GM18907 (cell line): ENCODE data around the gene SUZ12.
"Not testable (repeated sequence)": the region's sequence is repeated elsewhere in the genome, so short reads cannot be mapped to it uniquely, and the experiment has no call there.

Experiments
- ATAC-seq: cut with Tn5 transposase; IDR thresholded peaks from one replicate; pipeline ENCODE4 v1.9.1; 2021; ENCODE audit warnings: mild to moderate bottlenecking, moderate library complexity; ENCODE audit not compliant: unreplicated experiment

The SUZ12 gene

DNA sequence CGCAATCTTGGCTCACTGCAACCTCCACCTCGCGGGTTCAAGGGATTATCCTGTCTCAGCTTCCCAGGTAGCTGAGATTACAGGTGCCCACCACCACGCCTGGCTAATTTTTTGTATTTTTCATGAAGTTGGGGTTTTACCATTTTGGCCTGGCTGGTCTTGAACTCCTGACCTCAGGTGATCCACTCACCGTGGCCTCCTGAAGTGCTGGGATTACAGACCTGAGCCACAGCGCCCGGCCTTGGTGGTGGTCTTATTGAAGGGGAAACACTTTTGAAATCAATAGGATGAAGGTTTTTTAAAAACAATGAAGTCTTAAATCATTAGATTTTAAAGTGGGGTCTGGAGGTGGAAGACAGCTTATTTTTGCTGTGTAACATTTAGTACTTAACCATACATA lies 5.6 kb downstream of the SUZ12 start:
- ATAC-seq, result not testable (repeated sequence)

DNA sequence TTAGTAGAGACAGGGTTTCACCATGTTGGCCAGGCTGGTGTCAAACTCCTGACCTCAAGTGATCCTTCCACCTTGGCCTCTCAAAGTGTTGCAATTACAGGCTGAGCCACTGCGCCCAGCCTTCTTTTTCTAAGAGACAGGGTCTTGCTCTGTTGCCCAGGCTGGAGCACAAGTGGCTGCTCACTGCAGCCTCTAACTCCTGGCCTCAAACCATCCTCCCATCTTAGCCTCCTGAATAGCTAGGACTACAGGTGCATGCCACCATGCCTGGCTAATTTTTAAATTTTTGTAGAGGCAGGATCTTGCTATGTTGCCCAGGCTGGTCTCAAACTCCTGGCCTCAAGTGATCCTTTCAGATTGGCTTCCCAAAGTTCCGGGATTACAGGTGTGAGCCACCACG lies 15.1 kb downstream of the SUZ12 start:
- not testable (repeated sequence) for ATAC-seq

DNA sequence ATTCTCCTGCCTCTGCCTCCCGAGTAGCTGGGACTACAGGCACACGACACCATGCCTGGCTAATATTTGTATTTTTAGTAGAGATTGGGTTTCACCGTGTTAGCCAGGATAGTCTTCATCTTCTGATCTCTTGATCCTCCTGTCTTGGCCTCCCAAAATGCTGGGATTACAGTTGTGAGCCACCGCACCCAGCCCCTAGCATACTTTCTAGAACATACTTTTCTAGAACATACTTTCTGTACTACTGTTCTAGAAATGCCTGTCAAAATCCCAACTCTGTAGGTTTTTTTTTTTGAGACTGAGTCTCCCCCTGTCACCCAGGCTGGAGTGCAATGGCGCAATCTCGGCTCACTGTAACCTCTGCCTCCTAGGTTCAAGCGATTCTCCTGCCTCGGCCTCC lies 27.3 kb downstream of the SUZ12 start:
- not testable (repeated sequence) for ATAC-seq

DNA sequence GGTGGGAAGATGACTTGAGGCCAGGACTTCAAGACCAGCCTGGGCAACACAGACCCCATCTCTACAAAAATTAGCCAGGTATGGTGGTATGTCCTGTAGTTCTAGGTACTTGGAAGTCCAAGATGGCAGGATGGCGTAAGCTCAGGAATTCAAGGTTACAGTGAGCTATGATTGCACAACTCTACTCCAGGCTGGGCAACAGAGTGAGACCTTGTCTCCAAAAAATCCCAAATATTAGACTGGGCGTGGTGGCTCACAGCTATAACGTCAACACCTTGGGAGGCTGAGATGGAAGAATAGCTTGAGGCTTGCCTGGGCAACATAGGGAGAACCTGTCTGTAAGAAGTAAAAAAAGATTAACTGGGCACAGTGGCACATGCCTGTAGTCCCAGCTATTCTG lies 30.8 kb downstream of the SUZ12 start:
- no peak for ATAC-seq

DNA sequence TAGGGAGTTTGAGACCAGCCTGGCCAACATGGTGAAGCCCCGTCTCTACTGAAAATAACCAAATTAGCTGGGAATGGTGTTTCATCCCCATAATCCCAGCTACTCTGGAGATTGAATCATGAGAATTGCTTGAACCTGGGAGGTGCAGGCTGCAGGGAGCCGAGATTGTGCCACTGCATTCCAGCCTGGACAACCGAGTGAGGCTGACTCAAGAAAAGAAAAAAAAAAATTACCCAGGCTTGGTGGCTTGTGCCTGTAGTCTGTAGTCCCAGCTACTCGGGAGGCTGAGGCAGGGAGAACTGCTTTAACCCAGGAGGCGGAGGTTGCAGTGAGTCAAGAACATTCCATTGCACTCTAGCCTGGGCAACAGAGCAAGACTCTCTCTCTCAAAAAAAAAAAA lies 33.6 kb downstream of the SUZ12 start:
- ATAC-seq, result not testable (repeated sequence)

DNA sequence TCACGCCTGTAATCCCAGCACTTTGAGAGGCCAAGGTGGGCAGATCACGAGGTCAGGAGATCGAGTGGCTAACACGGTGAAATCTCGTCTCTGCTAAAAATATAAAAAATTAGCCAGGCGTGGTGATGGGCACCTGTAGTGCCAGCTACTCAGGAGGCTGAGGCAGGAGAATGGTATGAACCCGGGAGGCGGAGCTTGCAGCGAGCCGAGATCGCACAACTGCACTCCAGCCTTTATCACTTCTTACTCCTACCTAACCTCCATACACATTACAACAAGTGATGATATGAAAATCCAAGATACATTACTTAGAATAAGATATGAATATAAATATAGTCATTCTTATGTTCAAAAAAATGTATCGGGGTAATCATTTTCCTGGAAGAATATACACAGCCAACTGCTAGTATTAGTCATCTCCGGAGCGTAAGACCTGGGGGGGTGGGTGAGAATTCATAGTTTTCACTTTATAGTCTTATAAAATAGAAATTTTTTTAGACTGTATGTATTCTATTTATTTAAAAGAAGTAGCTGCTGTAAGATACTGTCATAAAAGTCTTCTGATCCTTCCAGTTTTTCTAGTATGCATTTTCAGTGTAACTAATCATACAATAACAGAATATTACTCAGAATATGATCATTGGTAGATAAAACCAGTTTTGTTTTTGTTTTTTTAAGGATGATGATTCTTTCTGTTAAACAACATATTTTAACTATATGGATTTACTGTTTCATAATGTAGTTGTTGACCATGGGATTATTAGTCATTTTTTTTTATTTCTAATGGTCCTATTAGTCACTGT lies 37.7 kb downstream of the SUZ12 start:
- ATAC-seq, result not testable (repeated sequence)

DNA sequence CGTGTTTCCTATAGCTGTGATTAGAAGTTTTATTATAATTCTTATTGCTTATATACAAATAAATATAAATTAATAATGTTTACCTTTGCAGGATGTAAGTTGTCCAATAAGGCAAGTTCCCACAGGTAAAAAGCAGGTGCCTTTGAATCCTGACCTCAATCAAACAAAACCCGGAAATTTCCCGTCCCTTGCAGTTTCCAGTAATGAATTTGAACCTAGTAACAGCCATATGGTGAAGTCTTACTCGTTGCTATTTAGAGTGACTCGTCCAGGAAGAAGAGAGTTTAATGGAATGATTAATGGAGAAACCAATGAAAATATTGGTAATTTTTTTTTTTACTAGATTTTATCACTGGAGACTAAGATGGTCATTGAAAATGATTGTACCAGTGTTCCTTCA lies 38.6 kb downstream of the SUZ12 start:
- not testable (repeated sequence) for ATAC-seq

DNA sequence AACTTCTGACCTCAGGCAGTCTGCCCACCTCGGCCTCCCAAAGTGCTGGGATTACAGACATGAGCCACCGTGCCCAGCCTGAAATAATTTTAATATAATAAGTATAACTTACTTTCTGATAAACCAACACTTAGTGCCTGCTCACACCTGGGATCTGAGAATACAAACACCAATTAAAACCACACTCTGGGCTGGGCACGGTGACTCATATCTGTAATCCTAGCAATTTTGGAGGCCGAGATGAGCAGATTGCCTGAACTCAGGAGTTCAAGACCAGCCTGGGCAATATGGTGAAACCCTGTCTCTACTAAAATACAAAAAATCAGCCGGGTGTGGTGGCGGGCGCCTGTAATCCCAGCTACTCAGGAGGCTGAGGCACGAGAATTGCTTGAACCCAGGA lies 55.0 kb downstream of the SUZ12 start:
- not testable (repeated sequence) for ATAC-seq

DNA sequence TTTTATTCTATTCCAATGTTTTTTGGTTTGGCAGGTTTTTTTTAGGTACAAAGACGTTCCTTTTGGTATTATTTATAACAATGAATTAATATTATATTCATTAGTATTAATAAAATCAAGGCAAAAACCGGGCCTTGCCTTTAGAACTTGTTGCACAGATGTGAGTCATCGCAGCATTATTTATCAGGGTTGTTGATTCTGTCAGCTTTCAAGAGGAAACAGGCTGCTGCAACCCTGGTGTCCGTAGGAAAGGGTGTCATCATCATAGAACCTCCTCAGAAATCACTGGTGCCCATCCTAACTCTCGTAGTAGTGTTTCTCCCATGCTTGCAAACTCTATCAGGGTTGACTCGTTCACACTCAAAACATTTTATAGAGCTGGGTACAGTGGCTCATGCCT lies 60.2 kb downstream of the SUZ12 start:
- no peak for ATAC-seq

DNA sequence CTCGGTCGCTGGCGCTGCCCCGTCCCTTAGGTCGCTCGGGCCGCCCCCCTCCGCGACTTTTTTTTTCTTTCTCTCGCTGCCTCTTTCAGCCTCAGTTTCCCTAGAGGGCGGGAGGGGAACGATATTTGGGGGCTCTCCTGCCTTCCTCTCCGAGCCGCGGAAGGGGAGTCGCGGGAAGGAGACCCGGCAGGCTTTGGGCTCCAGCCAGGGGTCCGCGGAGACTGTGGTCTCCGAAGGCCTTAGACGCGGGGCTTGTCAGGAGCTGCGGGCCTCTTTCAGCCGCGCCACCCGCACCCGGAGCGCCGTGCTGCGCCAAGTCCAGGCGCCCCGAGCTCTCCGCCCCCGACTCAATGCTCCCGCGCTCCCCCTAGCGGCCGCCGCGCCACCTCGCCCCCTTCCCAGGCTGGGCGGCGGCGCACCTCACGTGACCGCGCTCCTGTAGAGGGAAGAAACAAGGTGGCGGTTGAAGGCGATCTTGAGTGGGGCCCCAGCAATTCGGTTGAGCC lies 70.2 kb downstream of the SUZ12 start, which contains the start of gene LRRC37B:
TSS of gene LRRC37B (plus strand) at position 427 of the 506 bp plus-strand sequence. CDS start 14,010 bp downstream, outside the sequence.
- ATAC-seq, result peak; percentile 83

DNA sequence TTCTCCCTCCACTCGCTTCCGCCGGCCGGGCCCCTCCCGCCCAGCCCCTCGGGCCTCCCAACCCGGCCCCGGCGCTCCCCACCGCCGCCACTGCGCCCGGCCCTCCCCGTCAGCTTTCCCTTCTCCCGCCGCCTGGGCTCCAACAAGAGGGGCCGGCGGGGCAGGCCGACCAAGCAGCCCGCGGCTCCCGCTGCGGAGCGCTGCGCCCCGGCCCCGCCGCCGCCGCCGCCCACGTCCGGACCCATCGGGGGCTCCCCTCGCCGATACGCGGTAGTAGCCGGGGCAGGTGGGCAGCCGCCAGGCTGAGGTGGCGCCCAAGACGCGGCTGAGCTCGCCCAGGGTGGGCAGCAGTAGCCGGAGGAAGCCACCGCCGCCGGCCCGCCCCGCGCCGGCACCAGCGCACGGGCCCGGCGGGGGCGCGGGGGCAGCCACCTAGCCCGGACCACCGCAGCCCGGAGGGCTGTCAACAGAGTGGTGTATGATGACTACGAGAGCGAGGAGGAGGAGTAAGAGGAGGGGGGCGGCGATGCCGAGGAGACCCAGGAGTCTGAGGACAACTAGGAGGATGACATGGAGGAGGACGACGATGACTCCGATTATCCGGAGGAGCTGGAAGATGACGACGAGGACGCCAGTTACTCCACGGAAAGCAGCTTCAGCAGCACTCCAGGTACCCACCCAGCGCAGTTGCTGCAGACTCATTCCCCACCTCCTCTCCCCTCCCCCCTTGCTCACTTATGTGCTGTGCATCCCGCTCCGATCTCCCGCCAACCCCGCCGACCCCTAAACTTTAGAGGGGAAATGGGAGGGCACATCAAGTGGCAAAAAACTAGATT lies 70.9 kb downstream of the SUZ12 start:
- peak; percentile 50 for ATAC-seq

DNA sequence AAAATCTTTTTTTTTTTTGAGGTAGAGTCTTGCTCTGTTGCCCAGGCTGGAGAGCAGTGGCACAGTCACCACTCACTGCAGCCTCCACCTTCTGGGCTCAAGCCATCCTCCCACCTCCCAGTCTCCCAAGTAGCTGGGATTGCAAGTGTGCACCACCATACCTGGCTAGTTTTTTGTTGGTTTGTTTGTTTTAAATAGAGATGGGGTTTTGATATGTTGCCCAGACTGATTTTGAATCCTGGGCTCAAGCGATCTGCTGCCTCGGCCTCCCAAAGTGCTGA lies 72.4 kb downstream of the SUZ12 start:
- no peak for ATAC-seq

DNA sequence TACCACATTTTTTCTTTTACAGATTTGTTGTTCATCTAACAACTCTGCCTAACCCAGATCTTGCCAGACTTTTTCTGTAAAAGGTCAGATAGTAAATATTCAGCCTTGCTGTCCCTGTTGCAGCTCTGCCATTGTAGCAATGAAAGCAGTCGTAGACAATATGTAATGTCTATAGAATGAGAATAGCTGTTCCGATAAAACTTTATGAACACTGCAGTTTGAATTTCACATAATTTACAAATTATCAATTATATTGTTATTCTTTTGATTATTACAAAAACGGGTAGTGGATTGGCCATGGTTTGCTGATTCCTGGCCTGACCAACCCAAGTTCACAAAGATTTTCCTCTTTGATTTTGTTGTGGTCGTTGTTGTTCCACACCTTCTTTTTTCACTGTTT lies 73.3 kb downstream of the SUZ12 start:
- no peak for ATAC-seq

DNA sequence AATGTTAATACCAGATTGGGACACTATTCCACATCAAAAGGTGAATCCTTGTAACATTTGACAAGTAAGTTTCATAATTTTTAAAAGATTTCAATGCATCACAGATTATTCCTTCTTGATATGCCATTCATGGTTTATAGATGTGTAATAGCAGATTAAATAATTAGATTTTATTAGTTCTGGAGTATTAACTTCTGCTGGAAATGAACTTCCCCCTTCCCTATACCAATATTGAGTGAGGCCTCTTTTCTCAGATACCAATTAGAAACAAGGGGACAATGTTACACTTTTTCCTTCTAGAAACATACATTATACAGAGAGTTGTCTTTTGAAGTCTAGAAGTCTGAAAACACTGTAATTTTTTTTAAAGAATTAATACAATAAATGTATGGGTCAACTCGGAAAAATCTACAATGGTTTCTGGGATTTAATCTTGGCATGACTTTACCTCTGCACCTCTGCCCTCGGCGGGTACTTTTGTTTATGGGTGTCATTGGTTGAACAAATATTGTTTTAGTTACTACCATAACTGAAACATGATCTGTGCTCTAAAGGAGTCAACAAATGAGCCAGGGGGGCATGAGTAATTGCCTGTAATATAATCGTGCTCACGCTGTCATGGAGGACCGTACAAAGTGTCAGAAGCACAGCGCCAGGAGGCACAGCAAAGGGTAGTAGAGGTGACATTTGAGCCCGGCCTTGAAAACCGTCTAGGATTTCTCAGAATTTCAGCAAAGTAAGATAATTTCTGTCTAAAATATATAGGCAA lies 78.6 kb downstream of the SUZ12 start:
- ATAC-seq, result no peak

DNA sequence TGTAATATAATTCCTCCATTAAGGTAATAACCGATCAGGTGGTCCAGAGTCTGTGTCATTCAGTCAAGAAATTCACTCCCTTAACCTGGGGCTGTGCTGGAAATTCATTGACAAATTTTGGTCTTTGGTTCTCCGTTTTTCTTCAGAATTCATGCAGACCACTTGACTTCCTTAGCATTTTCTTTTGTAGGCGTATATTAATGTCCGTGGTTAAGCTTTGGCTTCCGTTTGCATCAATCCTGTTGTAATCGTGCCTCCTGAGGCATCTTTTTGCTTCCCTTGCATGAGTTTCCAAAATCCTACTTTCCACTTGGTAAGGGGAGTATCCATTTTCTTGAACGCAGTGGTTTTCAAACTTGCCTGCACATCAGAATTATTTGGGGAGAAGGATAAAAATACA lies 79.4 kb downstream of the SUZ12 start:
- no peak for ATAC-seq

DNA sequence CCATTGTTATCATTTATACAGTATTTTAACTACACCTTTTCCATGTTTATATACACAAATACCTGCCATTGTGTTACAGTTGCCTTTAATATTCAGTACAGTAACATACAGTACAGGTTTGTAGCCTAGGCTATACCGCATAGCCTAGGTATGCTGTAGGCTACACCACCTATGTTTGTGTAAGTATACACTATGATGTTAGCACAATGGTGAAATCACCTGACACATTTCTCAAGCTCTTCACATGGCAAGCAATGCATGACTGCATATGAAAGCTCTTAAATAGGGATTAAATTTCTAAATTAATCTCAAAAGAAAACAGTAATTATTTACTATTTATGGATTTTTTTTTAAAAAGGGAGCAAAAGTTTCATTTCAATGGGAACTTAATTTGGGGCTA lies 82.4 kb downstream of the SUZ12 start:
- no peak for ATAC-seq

DNA sequence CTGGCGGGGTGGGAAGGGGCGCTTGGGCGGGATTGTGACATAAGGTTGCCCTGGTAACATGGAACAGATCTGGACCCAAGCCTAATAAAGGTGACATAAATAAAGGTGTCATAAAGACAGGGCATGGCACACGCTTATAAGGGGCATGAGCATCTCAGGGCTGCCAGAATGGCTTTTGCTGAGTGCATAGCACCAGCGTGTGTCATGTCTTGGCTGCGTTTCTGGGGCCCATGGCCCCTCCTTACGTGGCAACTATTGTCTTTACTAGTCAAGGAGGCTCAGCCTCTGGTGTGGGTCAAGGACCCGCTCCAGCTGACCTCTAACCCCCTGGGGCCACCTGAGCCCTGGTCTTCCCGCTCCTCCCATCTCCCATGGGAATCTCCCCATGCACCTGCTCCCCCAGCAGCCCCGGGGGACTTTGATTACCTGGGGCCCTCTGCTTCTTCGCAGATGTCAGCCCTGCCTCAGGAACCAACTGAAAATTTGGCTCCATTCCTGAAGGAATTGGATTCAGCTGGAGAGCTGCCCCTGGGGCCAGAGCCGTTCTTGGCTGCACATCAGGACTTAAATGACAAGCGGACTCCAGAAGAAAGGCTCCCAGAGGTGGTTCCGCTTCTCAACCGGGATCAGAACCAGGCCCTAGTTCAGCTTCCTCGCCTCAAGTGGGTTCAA lies 84.3 kb downstream of the SUZ12 start:
- ATAC-seq, result no peak

DNA sequence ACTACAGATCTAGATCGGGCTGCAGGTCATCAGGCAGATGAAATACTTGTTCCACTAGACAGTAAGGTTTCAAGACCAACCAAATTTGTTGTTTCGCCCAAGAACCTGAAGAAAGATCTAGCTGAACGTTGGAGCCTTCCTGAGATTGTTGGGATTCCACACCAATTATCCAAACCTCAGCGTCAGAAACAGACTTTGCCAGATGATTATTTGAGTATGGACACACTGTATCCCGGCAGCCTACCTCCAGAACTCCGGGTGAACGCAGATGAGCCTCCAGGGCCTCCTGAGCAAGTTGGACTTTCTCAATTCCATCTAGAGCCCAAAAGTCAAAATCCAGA lies 84.8 kb downstream of the SUZ12 start:
- ATAC-seq, result no peak

DNA sequence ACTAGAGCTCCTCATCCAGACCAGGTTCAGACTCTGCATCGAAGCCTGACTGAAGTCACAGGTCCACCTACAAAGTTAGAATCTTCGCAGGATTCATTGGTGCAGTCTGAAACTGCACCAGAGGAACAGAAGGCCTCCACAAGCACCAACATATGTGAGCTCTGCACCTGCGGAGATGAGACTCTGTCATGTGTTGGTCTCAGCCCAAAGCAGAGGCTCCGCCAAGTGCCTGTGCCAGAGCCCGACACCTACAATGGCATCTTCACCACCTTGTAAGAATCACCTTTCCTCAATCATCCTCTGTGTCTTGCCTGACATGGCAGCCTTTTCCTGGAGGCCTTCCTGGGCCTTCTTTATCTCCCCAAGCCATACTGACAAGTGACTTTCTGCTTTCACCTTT lies 85.7 kb downstream of the SUZ12 start:
- ATAC-seq, result not testable (repeated sequence)

DNA sequence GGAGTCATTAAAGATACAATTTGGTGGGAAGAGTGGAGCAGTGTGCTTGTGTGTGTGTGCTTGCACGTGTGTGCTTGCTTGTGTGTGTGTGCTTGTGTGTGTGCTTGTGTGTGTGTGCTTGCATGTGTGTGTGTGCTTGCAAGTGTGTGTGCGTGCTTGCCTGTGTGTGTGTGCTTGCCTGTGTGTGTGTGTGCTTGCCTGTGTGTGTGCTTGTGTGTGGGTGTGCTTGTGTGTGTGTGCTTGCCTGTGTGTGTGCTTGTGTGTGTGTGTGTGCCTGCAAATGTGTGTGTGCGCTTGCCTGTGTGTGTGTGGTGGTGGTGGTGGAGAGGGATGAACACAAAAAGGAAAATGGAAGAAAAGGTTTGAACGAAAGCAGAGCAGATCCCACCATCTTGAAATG lies 90.5 kb downstream of the SUZ12 start:
- not testable (repeated sequence) for ATAC-seq

DNA sequence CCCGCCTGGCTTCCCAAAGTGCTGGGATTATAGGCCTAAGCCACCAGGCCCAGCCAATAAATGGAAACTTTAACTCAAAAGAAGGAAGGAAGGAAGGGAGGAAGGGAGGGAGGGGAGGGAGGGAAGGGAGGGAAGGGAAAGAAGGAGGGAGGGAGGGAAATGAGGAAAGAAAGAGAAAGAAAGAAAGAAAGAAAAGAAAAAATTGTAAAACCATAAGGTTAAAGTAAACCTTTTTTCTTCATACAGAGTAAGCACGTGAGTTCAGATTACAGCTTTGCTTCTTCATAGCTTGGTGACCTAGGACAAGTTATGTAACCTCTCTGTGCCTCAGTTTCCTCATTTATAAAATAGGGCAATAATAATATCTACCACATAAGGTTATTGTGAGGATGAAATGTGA lies 96.4 kb downstream of the SUZ12 start:
- no peak for ATAC-seq
